Mesenteric fat pad (tissue), 1 donor: ENCODE measurements around the gene PC. TPM values are rescaled to one million over a fixed set of nuclear protein-coding genes. Genes with fewer than 3 reads are reported as not detected.

ENCODE experiments used
- DNase-seq: peaks from one replicate; pipeline ENCODE4 v3.0.0-alpha.2; 2020; ENCODE audit warnings: low spot score
- total RNA-seq: library from RNA; stranded (reverse); fragmentation: NEBNext Ultra II Directional; extraction: Animal tissue kit (Norgen Biotek cat#: 25700); gene quantifications from one replicate; pipeline ENCODE4 v1.2.1, GENCODE V29; 2021
- donor health status: DM: yes; HTN: yes; CAD: no.

Gene PC
- total RNA-seq, 1 donor from 2014 or later: 220 TPM

DNA sequence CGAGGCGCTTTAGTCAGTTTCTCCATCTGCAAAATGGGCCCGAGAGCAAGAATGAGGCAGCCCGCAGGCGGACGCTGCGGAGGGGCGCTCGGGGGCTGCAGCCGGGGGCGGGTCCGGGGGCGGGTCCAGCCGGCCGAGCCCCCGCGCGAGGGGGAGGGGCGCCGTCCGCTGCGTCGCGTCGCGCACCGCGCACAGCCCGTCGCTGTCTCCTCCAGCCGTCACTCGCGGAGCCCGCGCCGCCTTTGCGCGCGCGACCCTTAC, 282 bp downstream of the PC start:
- no peak for DNase-seq

DNA sequence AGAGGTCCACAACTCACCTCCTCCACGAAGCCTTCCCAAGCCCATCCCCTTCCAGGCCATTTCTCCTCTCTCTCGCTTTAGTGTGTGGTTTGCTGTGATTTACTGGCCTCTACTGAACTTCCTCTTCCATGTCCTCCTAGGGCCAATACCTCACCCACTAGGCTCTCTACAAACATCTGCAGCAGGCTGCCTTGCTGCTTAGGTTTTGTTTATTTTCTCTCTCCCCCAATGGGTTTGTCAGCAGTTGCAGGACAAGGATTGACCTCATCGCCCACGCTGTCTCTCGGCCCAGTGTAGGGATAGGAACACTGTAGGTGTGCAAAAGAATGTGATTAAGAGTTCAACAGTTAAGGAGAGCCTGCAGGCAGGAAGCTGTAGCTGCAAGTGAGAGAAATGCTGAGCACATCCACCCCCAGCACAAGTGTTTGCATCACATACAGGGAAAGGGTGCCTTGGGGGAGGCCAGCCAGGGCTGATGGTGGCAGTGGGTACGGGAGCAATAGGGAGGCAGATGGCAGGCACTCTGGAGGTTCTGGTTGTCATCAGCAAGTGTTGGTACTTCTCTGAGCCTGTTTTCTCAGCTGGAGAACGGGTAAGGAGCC, 1.4 kb downstream of the PC start:
- DNase-seq: no peak

- DNase-seq: no peak
These were observed 4.9 kb downstream of the PC start for GRCh38 chr11:66953081-66953833.

DNA sequence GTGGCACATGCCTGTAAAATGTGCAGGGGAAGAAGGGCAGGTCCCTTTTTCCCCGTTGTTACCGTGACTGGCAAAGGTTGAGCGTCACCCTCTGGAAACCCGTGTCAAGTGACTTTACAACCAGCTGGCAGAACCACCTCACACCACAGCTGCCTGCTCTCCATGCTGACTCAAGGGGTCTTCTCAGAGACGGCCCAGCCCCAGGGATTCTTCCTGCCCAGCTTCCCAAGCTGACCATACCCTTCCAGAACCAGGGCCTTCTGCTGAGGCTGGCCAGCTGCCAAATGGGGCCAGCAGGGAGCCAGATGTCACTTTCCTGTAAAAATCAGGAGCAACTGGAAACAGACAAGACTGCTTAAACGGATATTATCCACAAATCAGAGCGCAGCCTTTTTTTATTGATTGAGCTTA, 6.3 kb downstream of the PC start:
- no peak for DNase-seq

GRCh38 chr11:66951135-66951534, 7.0 kb downstream of the PC start:
- DNase-seq: no peak

DNA sequence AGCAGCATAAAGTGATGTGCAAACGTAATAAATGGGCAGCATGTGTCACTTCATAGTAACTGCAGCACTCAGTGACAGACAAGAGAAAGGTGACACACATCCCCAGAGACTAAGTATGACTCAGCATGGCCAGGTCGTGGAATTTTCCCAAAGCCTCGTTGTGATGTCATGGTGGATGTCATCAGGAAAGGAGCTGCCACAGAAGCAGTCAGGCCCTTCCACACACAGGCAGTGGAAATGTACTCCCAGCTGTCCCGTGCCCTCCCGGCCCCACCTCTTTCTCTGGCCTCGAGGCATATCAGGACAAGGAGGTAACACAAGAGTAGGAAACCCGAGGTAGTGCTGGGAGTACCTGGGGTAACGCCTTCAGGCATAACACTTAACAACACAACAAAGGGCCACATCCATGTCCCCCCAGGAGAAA, 8.1 kb downstream of the PC start:
- DNase-seq: no peak

GRCh38 chr11:66938582-66939135, 19.5 kb downstream of the PC start:
- no peak for DNase-seq

DNA sequence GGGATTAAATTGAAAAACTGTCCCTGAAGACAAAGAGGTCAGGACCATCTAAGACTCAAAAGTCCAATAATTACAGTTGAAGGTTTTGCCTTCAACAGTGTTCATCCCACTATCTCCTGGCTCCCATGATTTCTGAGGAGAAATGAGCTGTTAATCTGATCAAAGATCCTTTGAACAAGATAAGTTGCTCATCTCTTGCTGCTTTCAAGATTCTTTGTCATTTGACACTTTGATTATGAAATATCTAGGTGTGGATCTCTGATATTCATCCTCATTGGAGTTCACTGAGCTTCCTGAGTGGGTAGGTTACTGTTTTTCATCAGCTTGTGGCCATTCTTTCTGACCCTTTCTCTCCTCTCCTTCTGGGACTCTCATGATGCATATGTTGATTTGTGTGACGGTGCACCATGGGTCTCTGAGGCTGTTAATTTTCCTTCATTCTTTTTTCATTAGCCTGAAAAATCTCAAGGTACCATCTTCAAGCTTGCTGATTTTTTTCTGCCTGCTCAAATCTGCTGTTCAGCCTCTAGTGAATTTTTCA, 20.9 kb downstream of the PC start:
- no peak for DNase-seq

GRCh38 chr11:66936311-66936711, 21.9 kb downstream of the PC start:
- DNase-seq: no peak

DNA sequence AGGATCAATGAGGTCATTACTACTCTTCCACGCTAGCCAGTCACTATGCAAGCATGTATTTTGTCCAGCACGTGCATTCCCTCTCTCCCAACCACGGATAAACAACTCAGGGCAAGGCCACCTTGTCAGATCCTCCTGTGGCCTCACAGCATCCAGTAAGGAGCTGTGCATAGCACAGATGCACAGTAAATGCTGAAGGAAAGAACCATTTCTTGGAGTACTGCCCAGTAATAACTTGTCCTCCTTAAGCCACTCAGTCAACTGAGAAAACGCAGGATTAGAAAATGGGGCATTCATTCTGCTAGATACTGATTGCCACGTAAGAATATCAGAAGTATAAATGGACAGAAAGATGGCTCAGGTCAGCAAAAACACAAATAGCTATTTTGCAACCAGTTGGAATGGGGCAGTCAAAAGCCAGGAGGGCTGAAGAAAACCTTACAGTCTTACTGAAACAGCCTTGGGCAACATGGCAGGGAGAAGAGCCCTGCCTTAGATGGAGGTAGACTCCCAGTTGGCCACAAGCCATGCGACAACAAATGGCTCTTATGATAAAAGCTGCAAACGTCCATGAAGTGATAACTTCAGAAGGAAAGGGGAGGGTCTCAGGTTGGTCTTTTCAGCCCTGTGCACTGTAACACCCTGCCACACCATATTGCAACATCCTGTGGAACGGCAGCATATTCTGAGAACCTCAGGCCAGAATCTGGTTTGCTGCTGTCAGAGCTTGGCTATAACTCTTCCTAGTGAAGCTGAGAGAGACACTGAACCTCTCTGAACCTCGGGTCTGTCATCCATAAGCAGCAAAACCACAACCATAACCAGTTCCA, 23.0 kb downstream of the PC start:
- DNase-seq: no peak

DNA sequence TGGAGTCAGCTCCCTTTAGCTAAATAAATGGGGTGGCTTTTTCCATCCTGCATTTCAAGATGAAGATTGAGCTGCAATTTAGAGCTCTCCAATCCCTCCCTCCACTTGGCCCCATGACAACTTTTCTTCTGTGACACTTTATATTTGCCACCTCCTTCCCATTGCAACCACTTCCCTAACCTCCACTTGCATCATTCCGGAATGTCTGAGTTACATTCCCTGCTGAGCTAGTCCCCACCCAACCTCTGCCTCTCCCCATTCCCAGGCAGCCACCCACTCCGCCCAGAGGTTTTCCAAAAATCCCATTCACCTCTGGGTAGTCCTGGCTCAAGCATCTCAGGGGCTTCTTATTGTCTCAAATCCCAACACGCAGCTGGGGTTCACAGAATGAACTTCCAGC, 24.7 kb downstream of the PC start:
- no peak for DNase-seq

DNA sequence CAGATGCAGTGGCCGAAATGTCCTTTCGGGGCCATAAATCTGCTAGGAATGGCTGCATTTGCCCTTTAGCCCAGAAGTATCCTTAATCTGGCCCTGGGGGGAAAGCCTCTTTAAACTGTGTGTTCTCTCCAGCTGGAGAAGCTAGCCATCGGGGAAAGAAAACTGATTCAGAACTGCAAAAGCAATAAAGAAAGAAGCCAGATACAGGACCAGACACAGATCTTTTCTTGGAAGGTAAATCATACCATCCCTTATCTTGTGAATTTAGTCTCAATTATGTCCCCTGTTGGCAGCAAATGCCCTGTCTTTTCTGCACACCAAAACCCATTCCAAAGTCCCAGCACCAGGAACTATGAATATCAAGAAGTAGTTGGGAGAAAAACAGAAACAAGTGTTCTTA, 25.6 kb downstream of the PC start:
- DNase-seq: no peak

DNA sequence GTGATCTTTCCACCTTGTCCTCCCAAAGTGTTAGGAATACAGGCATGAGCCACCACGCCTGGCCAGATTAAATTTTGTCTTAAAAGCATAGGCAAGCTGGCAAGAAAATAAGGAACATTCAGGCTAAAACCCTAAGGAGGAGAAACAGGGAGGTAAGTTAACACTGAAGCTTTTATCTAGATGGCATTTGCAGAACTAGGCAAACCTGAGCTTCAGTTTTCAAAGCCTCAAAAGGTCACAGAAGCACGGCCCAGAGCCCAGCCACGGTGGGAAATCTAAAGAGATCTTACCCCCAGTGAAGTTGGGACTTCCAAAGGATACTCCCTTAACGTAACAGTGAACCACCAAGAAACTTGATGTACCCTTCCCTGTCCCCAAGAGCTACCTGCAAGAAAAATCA, 28.4 kb downstream of the PC start:
- DNase-seq: no peak

DNA sequence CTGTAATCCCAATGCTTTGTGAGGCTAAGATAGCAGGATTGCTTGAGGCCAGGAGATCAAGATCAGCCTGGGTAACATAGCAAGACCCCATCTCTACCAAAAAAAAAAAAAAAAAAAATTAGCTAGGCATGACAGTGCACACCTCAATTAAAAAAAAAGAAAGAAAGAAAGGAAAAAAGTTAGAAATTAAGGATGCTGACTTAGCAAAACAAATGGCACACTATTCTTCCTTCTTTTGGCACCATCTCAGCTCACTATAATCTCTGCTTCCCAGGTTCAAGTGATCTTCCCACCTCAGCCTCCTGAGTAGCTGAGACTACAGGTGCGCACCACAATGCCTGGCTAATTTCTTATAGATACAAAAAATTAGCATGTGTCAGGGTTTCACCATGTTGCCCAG, 33.9 kb downstream of the PC start:
- DNase-seq: no peak

DNA sequence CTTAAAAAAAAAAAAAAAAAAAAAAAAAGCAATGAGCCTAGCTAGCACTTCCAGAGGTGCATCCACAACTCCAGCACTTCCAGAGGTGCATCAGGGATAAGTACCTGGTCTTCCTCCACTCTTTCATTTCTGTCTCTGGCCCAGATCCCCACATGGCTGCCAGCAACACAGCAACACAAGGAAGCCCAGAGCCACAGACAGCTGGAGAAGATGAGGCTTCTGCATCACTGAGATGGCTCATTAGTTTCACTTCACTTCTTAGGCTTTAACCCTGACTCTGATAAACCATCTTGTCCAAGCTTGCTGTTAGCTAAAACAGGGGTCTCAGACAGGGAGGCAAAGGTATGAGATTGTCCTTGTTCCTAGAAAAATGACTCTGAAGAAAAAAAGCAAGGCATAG, 35.6 kb downstream of the PC start:
- DNase-seq: no peak

GRCh38 chr11:66920978-66921784, 37.0 kb downstream of the PC start:
- DNase-seq: no peak

GRCh38 chr11:66919923-66920322, 38.3 kb downstream of the PC start:
- DNase-seq: no peak

- DNase-seq: no peak
These were observed 39.4 kb downstream of the PC start for GRCh38 chr11:66918741-66919140.

GRCh38 chr11:66915866-66916265, 42.3 kb downstream of the PC start:
- no peak for DNase-seq

GRCh38 chr11:66915046-66915832, 42.9 kb downstream of the PC start:
- no peak for DNase-seq
